Hematopoietic multipotent progenitor cell treated with erythropoietin and hydrocortisone succinate and interleukin-3 and kit ligand, for 8 days (in vitro differentiated cells): ENCODE results near the gene UBE2U.
"Not testable (repeated sequence)": the region's sequence is repeated elsewhere in the genome, so short reads cannot be mapped to it uniquely, and the experiment has no call there.

Experiments used
- DNase-seq: peaks from one replicate; pipeline ENCODE4 v3.0.0-alpha.2; 2015

The UBE2U gene

GRCh38 chr1:64241069-64241468 lies 37.6 kb downstream of the UBE2U start:
- no peak for DNase-seq

- peak; percentile 48 for DNase-seq
Measured at GRCh38 chr1:64242895-64243756, 39.7 kb downstream of the UBE2U start.

- DNase-seq = no peak
Measured at GRCh38 chr1:64243757-64244080, 40.3 kb downstream of the UBE2U start.

- no peak for DNase-seq
Measured at GRCh38 chr1:64245495-64245894, 42.1 kb downstream of the UBE2U start.

DNA sequence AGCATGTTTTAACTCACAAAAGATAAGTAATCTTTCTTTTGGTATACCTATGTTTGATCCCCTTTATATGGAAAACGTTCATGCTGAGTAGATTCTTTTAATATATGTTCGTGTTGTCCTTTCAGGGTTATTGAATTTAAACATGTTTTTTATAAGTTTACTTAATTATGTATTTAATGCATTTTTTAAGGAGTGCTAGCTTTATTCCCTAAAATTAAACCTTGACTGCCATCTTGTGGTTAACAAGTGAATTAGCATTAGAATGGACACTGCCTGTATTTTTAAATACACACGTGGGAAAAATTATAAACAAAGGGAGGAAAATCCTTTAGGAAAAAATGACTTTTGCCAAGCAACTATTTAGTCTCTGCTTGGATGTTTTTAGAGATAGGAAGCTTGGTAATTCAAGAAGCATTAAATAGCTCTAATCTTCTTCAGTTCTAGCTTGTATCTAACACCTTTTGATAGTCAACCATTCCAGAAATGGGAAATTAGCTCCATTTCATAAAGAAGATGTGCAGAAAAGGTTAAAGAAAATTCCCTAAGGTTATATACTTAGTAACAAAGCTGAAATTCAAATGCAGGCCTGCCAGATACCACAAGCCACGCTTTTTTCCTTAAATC lies 43.0 kb downstream of the UBE2U start:
- peak; percentile 58 for DNase-seq

DNA sequence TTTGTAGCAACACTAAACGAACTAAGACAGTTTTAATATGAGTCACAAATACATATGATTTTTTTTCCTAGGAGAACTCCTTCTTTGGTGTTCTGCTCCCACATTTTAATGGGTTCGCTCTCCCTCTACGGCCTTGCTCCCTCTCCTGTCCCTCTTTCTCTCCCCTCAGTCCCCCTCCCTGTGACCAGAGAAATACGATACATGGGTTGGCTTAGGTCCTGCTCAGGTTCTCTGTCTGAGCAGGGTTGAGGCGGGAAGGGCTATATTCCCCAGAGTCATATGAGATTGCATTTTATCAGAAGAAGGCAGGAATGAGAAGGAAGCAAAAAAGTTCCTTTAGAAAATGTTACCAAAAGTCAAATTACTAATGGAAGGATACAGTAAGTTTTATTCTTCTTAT lies 44.6 kb downstream of the UBE2U start:
- DNase-seq = no peak

DNA sequence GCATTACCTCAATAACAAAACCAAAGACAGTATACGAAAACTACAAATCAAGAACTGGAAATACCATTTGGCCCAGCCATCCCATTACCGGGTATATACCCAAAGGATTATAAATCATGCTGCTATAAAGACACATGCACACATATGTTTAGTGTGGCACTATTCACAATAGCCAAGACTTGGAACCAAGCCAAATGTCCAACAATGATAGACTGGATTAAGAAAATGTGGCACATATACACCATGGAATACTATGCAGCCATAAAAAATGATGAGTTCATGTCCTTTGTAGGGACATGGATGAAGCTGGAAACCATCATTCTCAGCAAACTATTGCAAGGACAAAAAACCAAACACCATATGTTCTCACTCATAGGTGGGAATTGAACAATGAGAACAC lies 47.0 kb downstream of the UBE2U start:
- not testable (repeated sequence) for DNase-seq

DNA sequence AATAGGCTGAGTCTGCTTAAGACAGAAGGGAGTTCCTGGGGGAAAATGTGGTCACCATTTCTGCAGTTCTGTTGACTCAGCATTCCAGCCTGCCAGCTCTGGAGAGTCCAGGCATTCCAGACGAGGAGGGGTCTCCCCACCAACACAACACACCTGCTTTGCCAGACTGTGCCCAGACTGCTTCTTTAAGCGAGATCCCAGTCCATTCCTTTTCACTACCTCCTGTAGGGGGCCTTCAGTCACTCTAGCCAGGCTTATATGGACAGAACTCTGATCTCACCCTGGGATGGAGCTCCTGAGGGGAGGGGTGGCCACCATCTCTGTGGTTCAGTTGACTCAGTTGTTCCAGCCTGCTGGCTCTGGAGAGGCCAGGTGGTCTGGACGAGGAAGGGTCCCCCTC lies 48.5 kb downstream of the UBE2U start:
- no peak for DNase-seq

GRCh38 chr1:64257233-64257632 lies 53.8 kb downstream of the UBE2U start:
- not testable (repeated sequence) for DNase-seq

- not testable (repeated sequence) for DNase-seq
Measured at GRCh38 chr1:64258444-64258843, 55.0 kb downstream of the UBE2U start.

GRCh38 chr1:64263335-64263734 lies 59.9 kb downstream of the UBE2U start:
- DNase-seq = no peak

- no peak for DNase-seq
Measured at GRCh38 chr1:64263856-64264255, 60.4 kb downstream of the UBE2U start.

DNA sequence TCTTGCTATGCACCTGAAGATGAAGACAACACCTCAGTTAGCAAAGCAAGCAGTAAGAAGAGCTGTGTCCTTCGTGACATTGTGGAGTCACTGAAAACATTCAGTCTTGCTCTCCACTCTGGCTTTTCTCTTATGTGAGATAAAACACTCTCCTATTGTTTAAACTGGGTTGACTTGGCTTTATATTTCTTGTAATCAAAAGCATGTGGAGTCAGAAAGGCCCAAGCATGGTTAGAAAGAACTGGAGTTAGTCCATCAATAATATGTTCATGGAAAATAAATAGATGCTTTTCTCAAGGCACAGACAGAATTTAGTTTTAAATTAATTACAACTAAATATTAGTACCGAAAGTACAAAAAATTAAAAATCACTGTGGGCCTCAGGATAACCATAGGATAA lies 61.7 kb downstream of the UBE2U start:
- DNase-seq = no peak

- DNase-seq = no peak
Measured at GRCh38 chr1:64266991-64267390, 63.6 kb downstream of the UBE2U start.

DNA sequence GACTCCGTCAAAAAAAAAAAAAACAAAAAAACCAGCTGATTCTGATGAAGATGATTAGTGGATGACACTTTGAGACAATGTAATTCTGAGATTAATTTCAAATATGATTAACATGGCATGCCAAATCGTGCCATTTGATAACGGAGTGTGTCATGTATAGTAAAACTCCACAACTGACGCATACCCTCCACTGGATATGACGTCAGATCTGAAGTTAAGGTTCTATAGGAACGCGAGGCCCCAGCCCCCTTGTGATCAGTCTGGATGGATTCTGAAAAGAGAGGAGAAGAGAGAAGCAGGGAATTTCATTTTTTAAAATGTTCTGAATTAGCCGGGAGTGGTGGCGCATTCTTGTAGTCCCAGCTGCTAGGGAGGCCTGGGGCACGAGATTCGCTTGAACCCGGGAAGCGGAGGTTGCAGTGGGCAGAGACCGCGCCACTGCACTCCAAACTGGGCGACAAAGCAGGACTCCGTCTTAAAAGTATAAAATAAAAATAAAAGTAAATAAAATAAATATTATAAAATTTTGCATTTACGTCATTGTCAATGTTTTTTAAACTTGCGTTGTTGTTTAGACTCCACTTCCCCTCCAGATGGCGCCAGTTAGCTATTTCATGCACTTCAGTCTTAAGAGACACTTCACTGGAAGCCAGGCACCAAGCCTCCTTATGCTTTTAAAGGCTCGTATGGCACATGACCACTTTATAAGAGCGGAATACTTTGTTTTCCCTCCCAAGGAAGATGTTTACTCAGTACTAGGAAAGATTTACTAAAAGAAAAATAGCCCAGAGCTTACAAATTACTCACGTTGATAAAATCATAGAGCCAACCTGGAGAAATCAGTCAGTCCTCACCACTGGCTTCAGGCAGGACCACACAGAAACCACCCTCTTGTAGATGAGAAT lies 65.5 kb downstream of the UBE2U start:
- DNase-seq = peak; percentile 81

GRCh38 chr1:64269558-64269884 lies 66.1 kb downstream of the UBE2U start:
- DNase-seq = no peak

DNA sequence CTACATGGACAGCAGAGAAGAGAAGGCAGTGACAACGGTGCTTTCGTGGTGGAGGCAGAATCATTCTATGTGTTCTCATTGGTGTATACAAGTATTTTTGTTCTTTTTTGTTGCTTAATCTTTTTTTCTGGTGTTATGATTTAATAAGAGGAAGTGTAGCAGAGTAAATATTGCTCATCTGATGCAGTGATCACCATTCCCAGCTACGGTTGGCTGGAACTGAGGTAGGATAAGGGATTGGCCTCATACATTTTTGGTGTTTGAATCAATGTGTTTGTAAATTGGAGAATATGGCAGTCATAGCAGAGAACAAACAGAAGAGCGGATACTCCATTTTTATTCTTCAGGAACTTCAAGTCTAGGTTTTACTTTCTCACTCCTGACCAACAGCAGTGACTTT lies 76.6 kb downstream of the UBE2U start:
- DNase-seq = no peak

- peak; percentile 32 for DNase-seq
Measured at GRCh38 chr1:64282351-64282750, 78.9 kb downstream of the UBE2U start.

DNA sequence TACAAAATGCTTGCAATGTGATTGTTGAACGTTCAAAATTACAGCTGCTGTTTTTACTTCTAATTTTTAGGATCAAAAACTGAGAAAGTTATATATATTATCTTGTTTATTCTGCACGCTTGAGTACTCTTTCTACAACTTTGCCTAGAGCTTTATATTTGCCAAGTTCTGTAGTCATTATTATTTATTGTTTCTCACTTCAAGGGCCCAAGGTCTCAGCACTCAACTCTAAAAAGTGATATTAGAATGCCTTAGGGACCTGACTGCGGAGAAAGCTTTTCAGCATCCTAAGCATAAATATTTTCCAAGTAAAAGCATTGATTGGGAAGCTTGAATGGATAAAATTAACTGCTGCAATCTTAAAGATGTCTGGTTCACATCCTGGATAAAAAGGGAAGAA lies 83.6 kb downstream of the UBE2U start:
- DNase-seq = no peak

GRCh38 chr1:64290420-64290819 lies 87.0 kb downstream of the UBE2U start:
- DNase-seq = no peak

GRCh38 chr1:64291931-64292330 lies 88.5 kb downstream of the UBE2U start:
- DNase-seq = no peak

- no peak for DNase-seq
Measured at GRCh38 chr1:64292399-64292798, 89.0 kb downstream of the UBE2U start.

DNA sequence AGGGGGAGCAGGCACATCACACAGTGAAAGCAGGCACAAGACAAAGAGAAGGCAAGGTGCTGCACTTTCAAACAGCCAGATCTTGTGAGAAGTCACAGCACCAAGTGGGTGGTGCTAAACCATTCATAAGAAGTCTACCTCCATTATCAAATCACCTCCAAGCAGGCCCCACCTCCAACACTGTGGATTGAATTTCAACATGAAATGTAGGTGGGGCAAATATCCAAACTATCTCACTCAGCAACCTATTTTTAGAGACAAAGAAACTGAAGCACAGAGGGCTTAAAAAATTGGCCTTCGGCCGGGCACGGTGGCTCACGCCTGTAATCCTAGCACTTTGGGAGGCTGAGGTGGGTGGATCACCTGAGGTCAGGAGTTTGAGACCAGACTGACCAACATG lies 90.4 kb downstream of the UBE2U start:
- DNase-seq = no peak

DNA sequence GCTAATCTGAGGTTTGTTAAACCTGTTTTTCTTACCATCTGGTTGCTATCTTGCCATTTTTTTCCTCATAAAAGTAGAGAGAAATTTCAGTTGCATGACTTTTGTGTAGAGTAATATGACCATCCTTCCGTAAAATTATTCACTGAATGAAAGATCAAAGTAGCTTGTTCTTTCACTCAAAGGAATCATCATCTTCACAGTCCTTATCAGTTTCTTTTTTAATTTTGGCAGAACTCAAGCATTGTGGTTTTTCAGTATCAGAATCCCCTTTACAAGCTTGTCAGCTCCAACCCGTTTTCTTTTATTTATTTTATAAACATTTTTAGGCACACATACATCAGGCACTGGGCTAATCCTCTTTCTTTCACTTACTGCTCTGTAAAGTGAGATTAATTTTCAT lies 91.7 kb downstream of the UBE2U start:
- DNase-seq = no peak
